22Rv1 (cell line): ENCODE results near the gene JAM2.

Experiments used
- H3K27ac ChIP-seq: fragments of 450-650 bp; 2 replicates; pipeline ENCODE4 v1.5.1; 2017
- CTCF ChIP-seq: fragments of 450-650 bp; IDR thresholded peaks from 2 replicates; pipeline ENCODE4 v1.5.1; 2017; ENCODE audit warnings: mild to moderate bottlenecking
- ZFX ChIP-seq: fragments of 450-650 bp; IDR thresholded peaks from 2 replicates; pipeline ENCODE4 v1.6.1; 2017; ENCODE audit warnings: antibody characterized with exemption, borderline replicate concordance

The JAM2 gene

GRCh38 chr21:25647647-25648046 is 8.6 kb downstream of the JAM2 start:
- H3K27ac ChIP-seq: no peak overlapping the region
- TF ChIP-seq CTCF (no peak), ZFX (no peak)

DNA sequence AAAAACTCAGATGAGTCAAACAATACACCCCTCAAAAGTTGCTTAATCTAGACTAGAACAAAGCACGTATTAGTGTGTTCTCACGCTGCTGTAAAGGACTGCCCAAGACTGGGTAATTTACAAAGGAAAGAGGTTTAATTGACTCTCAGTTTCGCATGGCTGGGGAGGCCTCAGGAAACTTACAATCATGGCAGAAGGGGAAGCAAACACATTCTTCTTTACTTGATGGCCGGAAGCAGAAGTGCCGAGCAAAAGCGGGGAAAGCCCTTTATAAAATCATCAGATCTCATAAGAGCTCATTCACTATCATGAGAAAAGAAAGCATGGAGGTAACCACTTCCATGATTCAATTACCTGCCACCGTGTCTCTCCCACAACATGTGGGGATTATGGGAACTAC is 10.1 kb downstream of the JAM2 start:
- no peak overlapping the region for H3K27ac ChIP-seq
- TF ChIP-seq CTCF (no peak), ZFX (no peak)

DNA sequence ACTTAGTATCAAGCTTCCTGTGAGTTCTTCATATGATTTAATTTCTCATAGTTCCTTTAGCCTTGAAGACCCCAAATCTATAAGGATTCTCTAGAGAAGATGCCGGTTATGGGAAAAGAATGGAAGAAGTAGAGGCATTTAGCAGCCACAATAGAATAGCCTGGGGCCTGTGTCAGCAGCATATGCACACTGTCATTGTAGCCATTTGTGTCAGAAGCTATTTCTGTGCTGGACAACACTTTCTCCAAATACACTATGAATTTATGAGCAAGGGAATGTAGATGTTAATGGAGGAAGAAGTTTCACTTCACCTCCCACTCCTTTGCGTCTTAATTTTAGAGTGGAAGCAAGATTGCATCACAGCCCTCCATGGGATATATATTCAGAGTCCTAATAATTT is 17.4 kb downstream of the JAM2 start:
- TF ChIP-seq CTCF (no peak), ZFX (no peak)
- H3K27ac ChIP-seq: no peak overlapping the region

DNA sequence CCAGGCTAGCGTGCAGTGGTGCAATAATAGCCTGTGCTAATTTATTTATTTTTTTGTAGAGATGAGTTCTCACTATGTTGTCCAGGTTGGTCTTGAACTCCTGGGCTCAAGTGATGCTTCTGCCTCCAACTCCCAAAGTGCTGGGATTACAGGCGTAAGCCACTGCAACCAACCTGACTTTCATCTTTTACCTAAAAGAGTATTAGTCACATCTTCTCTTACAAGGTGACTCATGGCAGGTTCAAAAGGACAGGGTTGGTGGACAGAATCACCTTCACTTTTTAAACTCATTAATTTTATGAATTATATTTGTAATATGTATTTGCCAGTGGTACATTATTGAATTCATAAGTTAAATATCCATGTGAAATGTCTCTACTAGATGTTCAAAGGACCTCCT is 18.1 kb downstream of the JAM2 start:
- TF ChIP-seq CTCF (no peak), ZFX (no peak)
- no peak overlapping the region for H3K27ac ChIP-seq

- H3K27ac ChIP-seq: no peak overlapping the region
- TF ChIP-seq ZFX: no peak
- no peak for TF ChIP-seq CTCF
Observed at GRCh38 chr21:25658427-25659035, 19.5 kb downstream of the JAM2 start.

GRCh38 chr21:25660233-25660632 is 21.2 kb downstream of the JAM2 start:
- TF ChIP-seq ZFX (no peak), CTCF (no peak)
- no peak overlapping the region for H3K27ac ChIP-seq

DNA sequence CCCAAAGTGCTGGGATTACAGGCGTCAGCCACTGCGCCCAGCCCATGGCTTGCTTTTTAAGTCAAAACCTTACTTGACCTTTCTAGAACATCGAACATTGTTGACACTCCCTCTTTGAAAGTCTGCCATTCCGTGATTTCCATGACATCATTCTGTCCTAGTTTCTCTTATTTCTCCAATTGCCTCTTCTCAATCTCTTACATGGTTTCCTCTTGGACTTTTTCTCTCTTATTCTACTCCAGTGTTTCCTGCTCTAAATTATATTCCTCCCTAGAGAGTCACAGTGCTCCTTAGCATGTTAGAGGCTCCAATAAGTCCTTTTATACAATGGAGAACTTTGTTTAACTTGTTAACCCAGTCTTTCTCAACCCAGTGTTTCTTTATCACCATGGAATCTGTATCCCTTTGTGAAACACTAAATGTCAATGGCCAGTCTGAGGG is 25.5 kb downstream of the JAM2 start:
- no peak for TF ChIP-seq CTCF
- no peak for TF ChIP-seq ZFX
- H3K27ac ChIP-seq: no peak overlapping the region
